NAMALWA (cell line): ENCODE measurements around the gene GPI.
"Not testable (repeated sequence)": the region's sequence is repeated elsewhere in the genome, so short reads cannot be mapped to it uniquely, and the experiment has no call there.

Source experiments
- DNase-seq: peaks from one replicate; pipeline ENCODE4 v3.0.0-alpha.2; 2015; ENCODE audit warnings: low spot score

GPI gene

DNA sequence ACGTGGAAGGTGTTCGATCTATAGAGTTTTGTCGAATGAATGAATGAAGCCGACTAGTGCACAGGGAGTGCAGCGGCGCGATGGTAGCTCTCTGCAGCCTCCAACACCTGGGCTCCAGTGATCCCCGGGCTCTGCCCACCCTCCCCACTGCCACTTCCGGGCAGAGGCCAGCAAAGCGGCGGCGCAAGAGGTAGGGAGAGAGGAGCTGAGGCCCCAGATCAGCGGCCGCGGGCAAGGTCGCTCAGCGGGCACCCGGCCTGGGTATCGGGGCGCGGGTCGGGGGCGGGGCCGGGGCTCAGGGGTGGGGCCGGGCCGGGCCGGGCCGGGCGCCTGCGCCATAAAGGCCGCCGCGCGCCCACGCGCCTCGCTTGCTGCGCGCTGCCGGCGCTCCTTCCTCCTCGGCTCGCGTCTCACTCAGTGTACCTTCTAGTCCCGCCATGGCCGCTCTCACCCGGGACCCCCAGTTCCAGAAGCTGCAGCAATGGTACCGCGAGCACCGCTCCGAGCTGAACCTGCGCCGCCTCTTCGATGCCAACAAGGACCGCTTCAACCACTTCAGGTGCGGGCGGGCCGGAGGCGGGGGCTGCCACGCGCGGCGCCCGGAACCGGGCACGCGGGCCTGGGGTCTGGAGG lies at the start of gene GPI:
GPI (plus strand) TSS at position 367 of the 633 bp plus-strand sequence; CDS start at position 438, 71 bp downstream.
- DNase-seq, result peak; percentile 65

DNA sequence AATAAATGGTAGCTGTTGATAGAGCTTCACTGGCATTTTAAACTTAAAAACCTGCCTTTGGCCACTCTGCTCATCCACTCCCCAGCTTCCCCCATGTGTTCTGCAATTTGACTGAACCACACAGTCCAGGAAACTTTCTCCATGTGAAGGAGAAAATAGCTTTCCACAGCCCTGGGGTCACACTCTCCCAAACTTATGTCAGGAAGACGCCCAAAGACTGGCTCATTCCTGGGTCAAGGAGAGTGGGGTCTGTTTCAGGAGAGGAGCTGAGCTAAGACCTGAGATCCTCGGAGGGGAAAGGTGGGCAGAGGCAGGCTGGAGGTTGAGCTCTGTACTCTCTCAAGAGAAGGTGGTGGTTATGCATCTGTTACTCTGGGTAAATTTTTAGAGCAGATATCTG lies 48.7 kb upstream of the GPI start:
- no peak for DNase-seq

DNA sequence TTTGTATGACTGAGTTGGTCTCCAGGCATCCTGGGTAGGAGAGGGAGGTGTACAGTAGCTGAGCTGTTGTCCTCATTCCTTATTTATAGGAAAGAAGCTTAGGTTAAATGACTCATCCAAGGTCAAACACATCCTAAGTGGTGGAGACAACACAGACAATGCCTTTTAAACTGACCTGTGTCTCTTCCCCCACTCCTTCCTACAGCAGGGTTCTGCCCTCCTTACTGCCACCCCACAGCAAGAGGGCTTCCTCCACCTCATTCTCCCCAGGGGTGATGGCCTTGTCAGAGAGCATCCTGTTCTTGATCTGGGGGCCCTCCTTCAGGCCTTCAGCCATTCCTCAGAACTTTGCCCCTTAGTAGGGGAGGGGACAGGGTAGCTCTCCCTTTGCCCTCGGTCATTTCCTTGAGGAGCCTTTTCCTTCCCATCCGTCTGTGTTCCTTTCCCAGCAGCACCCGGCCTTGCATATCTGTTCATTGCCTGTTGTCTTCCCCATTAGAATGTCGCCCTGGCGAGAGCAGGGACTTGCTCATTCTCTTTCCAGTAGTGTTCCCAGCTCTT lies 48.2 kb upstream of the GPI start:
- DNase-seq, result no peak

DNA sequence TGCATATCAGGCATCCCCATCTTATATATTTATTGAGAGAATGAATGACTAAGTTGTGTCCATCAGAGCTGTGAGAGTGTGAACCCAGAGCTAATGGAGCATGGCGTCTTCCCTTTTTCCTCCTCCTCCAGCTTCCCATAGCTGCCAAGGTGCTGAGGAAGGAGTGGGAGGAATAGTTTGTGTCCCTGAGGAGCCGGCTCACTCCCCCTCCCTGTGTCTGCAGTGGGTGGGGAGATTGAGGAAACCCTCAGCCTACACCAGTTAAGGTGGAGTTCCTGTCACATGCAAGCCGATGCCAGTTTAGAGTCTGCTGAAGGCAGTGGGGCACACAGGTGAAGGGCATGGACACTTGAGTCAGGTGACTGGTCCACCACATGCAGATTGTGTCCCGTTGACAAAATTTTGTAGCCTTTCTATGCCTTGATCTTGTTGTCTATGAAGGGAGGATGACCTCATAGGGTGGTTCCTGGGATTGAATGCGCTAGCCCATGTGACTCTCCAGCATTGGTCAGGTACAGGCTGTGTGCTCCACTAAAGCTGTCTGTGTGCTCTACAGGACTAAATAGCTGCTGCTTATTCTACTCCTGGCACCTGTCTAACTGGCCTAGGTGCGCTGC lies 47.6 kb upstream of the GPI start:
- DNase-seq, result no peak

DNA sequence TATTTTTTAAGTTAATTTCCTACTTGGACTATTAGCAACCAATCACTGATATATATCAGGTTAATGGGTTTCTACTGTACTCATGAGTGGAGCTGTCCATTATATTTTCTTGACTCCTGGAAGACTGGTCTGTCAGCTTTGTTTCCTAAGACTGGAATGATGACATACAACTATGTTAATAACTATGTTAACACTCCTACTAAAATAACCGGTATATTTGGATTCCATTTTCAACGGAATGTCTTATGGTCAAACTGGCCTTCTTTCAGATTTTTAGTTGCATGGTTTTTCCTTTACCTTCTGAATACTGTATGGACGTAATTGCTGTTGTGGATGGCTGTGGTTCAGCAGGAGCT lies 45.8 kb upstream of the GPI start:
- DNase-seq, result no peak

DNA sequence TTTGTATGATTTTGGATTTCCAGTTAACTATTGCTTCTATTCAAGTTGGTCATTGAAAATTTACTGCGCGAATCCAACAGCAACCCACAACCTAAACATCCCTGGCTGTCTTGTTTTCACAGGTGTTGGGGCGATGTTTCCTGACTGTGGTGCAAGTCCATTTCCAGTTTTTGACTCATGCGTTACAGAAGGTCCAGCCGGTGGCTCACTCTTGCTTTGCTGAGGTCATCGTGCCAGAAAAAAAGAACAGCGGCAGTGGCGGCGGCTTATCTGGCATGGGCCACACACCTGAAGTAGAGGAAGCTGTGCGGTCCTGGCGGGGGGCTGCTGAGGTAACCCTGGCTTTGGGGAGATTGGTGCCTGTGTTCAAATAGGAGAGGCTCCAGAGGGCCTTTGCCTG lies 45.2 kb upstream of the GPI start:
- DNase-seq, result no peak

DNA sequence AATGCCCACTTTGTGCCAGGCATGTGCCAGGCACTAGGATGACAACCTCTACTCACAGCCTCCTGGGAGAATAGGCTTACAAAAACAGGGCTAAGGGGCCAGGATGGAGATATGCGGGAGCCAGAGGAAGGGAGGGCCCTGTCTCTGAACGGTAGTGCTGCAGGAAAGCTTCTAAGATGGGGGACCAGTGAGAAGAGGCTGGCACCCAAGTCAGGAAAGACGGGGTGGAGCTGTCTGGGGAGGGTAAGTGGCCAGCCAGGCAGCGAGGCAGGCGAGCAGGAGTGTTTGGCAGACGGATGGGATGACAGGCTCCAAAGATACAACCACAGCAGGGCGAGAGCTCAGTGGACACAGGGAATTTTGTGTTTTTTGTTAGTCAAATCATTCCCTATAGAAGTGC lies 44.7 kb upstream of the GPI start:
- no peak for DNase-seq

DNA sequence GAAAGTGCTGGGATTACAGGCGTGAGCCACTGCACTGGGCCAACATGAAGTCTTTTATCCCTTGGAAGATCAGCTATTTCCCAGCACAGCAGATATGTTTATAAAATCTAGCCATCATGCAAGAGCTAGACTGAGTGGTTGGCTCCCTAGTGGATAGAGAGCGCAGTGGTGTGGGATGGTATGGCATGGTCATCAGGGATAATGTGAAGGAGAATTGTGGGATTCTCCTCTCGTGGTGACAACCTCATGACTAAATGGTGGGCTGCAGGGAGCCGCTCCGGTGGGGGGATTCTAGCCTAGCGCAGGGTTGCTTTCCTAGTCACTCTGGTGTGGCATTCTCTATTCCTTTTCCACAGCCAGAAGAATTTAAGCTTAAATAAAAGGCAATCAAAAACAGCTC lies 43.3 kb upstream of the GPI start:
- no peak for DNase-seq

DNA sequence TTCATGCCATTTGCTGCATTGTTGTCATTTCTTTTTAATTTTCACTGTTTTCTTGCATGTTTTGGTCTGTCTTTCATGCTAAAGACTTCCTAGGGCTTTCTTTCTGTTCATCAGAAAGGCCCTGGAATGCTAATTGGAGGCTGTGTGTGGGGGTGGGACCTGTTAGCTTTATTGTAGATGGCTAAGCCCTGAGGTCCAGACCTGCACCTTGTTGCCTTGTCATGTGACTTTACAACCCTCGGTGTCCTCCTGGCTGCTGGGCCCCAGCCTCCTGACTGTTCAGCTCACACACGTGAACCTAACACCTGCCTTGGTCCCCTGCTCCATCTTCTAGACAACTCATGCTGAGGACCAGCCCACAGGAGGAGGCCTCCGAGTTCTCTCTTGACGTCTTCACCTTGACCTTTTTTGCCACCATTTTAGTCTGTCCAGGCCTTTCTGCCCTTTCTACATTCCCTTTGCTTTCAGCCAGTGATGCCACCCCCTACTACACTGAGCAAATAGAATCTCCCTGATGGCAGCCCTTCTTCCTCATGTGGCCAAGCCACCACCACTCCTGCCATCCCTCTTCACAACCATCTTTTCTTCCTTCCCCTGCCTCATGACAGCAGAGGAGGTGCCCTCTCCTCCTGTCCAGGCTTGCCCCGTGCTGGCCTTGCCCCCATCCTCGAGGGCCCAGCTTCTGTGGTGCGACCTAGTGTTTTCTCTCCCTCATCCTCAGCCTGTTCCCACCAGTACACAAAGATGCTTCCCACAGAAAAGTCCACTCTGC lies 41.4 kb upstream of the GPI start:
- no peak for DNase-seq

DNA sequence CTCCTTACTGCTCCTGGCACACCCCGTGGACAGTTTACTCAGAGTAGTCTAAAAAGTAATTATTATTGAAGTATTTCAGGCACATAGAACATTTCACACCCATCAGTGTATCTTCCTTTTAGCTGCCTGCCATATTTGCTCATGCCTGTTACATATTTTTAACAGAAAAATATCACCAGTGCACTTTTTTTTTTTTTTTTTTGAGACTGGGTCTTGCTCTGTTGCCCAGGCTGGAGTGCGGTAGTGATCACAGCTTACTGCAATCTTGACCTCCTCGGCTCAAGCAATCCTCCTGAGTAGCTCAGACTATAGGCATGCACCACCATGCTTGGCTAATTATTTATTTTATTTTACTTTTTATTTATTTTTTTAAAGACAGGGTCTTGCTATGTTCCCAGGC lies 40.7 kb upstream of the GPI start:
- DNase-seq, result no peak

DNA sequence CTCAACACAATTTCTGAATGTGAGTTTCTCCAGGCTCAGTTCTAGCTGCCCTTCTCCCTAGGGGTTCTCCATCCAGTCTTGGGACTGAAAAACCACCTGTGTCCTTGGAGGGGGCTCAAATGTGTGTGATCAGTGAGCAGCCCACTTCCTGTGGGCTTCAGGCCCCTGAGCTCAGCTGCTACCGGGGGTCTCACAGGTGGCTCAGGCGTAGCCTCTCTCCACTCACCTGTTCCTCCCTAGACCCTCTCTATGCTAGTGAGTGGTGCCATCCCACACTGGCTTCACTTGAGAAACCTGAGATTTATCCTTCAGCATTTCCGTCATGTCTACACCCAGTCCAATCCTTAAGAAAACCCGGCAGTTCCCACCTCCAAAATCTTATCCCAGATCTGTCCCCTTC lies 39.8 kb upstream of the GPI start:
- no peak for DNase-seq

DNA sequence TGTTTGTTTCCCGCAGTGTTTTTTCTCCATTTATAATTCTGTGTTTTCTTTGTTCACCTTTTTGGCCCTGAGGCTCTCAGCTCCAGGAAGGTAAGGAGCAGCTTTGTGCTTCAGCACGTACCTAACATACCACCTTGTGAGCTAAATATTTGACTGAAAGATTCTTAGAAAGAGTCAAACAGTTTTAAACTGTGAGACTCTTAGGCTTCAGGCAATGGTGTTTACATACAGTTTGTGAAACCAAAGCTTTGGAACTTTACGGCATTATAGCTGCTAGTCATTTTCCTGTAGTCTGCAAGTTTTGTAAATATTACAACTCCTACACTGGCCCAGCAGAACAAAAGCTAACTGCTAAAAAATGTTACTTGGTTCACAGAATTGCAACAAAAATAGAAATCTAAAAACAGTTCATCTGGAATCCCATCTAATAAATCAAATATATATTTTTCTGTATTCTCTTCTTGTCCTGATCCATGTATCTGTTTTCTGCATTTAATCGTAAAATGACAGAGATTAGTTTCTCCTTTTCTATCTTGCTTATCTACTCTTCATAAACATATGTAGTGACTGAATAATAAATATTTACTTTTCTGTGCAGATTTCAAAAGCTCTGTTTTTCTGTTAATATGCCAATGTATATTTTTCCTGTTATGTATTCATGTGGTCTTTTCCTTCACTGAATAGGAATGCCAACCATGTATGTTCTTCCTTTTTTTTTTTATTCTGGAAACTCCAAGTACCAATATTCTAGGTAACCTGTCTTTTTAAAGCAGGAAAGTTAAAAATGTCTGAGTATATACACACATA lies 38.8 kb upstream of the GPI start:
- no peak for DNase-seq

DNA sequence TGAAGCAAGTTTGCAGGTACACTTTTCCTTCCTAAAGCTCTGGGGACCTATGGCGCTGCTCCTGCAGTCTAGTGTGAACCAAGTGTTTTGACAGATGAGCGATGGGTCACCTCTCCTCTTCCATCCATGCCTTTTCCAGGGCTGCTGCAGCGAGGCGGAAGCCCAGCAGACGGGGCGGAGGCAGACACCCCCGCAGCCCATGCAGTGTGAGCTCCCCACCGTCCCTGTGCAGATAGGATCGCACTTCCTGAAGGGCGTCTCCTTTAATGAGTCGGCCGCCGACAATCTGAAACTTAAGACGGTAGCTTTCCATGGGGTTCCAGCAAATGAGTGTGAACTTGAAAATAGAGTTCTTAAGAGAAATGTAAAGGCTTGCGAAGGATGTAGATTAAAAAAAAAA lies 37.1 kb upstream of the GPI start:
- DNase-seq, result no peak

DNA sequence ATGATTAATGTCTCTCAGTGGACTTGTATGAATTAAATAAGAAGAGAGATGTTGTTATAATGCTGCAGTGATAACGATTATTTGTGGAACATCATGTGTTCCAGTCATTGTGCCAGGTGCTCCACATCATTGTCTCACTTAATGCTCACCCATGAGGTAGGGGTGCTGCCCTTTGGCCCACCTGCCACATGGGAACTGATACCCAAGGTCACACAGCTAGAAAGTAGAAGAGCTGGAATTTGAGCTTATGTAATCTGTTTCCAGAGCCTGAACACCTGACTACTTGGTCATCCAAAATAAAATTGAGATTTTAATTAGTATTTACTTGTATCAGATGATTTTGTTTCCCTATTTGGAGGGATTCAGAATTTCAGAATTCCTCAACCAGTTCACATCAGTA lies 36.0 kb upstream of the GPI start:
- no peak for DNase-seq

DNA sequence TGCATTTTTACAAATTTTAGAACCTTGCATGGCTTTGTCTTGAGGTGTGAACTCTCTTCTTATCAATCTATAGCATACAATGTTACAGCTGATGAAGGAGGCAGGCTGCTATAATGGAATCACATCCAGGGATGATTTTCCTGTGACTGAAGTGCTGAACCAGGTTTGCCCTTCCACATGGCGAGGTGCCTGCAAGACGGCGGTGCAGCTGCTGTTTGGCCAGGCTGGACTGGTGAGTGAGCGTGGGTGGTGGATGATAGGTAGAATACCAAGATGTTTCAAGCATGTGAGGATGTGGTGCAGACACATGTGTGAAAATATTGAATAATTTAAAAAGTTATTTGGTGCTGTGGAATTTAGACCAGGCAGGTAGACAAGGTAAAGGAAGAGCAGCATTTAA lies 34.9 kb upstream of the GPI start:
- DNase-seq, result no peak

DNA sequence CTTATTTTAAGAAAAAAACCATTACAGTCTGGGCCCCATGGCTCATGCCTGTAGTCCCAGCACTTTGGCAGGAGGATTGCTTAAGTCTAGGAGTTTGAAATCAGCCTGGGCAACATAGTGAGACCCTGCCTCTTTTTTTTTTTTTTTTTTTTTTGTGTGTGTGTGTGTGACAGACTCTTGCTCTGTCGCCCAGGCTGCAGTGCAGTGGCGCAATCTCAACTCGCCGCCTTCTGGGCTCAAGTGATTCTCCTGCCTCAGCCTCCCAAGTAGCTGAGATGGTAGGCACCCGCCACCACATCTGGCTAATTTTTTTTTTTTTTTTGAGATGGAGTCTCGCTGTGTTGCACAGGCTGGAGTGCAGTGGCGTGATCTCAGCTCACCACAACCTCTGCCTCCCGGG lies 34.4 kb upstream of the GPI start:
- DNase-seq, result not testable (repeated sequence)

DNA sequence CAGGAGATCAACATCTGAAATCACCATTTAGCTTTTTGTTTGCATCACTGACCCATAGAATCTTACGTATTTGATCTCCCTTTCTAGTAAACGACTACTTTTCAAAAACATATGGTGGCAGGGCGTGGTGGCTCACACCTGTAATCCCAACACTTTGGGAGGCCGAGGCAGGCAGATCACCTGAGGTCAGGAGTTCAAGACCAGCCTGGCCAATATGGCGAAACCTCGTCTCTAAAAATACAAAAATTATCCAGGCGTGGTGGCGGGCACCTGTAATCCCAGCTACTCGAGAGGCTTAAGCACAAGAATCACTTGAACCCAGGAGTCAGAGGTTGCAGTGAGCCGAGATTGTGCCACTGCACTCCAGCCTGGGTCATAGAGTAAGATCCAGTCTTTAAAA lies 33.4 kb upstream of the GPI start:
- DNase-seq, result not testable (repeated sequence)

DNA sequence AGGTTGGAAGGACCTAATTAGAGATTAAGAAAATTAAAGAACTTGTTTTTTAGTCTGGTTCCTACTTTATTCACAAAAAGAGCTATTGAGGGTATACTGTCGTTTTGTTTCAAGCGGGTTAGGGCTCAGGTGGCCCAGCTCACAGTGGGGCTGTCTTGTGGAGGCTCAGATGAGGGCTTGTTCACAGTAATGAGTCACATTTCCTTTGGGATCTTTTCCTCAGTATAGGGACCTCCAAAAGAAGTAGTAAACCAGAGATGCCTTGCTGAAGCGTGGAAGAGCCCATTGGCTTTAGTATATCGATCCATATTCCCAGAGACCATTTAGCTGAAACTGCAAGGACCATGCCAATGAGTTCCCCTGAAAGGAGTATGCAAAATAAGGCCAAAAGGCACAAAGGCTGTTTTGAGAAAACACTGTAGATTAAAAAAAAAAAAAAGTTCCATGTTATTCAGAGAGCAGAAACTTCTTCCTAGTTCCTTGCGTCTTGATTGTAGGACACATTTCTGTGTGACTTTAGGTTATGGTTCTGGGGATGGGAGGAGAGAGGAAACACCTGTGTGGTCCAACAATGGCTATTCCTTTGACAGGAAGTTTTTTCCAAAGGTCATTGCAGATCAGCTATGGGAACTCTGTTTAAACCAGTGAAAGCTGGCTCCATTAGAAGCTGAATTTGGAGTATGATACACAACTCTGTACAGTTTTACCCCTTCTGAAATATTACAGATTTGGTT lies 32.8 kb upstream of the GPI start:
- DNase-seq, result no peak

DNA sequence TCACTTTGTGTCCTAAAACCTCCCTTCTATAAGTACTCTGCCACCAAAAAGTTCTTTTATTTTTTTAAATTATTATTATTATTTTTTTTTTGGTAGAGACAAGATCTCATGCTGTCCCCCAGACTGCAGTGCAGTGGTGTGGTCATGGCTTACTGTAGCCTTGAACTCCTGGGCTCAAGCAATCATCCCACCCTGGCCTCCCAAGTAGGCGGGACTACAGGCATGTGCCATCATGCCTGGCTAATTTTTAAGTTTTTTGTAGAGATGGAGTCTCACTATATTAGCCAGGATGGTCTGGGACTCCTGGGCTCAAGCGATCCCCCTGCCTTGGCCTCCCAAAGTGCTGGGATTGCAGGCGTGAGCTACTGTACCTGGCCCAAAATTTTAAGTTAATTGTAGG lies 29.1 kb upstream of the GPI start:
- no peak for DNase-seq

DNA sequence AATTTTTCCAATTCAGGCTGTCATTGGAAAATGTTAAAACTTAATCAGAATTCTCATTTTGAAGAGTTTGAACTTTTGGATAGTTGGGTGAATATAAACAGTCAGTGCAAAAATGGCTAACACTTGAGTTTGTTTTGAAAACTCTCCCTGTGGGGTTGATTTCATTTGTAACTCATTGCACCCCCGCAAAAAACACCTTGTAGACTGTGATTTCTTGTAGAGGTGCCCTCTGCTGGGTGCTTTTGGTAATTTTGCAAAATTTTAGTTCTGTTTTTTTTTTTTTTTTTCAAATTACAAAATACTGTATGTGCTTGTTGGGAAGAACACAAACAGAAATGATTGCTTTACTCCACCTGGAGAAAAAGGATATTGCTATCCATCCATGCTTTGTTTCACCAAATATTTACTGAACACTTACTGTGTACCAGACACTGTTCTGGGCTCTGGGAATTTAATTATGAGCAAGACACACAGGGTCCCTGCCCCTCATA lies 28.2 kb upstream of the GPI start:
- peak; percentile 65 for DNase-seq

DNA sequence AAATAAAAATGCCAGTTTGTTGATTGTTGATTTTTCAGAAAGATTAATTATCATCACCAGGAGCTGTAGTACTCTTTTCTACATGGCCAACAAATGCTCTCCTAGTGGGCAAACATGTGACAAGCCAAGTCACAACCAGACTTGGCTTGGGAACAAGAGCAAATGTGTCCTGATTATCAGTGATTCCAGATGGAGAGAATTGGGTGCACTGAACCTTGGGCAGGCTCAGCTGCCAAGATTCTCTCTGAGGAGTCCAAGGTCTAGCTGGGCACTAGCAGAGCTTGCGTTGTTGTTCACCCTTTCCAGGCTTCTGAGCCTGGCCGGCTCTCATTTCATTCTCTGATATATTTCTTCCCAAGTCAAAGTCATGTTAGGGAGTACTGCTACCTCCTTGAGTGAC lies 27.3 kb upstream of the GPI start:
- DNase-seq, result no peak
